ENCODE data around the gene CCL14. TPM values are rescaled to one million over a fixed set of nuclear protein-coding genes. Genes with fewer than 3 reads are reported as not detected.

CCL14 gene
- total and polyA plus RNA-seq, 2 of the 13 experiments (the other 11 are each of a cell fraction or from before 2014, with no cell fraction given), result 1.1 to 1.7 TPM

- TF ChIP-seq FOXA1 (IDR thresholded peaks at IDR 0.05) (no peak), FOXA1 (CRISPR knock-in tag; IDR thresholded peaks at IDR 0.05) (peak; percentile 40), TOE1 (CRISPR knock-in tag; IDR thresholded peaks at IDR 0.05) (no peak), ZNF121 (CRISPR knock-in tag; IDR thresholded peaks at IDR 0.05) (no peak), ZNF713 (CRISPR knock-in tag; IDR thresholded peaks at IDR 0.05) (no peak), ZNF414 (CRISPR knock-in tag; IDR thresholded peaks at IDR 0.05) (no peak), SNAPC5 (CRISPR knock-in tag; IDR thresholded peaks at IDR 0.05; ENCODE audit: borderline replicate concordance) (no peak), ZNF20 (CRISPR knock-in tag; IDR thresholded peaks at IDR 0.05) (no peak), ZNF766 (CRISPR knock-in tag; IDR thresholded peaks at IDR 0.05; ENCODE audit: borderline replicate concordance) (no peak), ATF1 (CRISPR knock-in tag; IDR thresholded peaks at IDR 0.05) (no peak), TP53 (CRISPR knock-in tag; conservative IDR thresholded peaks at IDR 0.05) (no peak), JUN (CRISPR knock-in tag; IDR thresholded peaks at IDR 0.05) (no peak), NR2F2 (IDR thresholded peaks at IDR 0.05; ENCODE audit: borderline replicate concordance, low read depth) (peak; percentile 29; the same call in 1 of the 2 replicates), ELF4 (CRISPR knock-in tag; IDR thresholded peaks at IDR 0.05; ENCODE audit: borderline replicate concordance) (no peak), MXD3 (CRISPR knock-in tag; IDR thresholded peaks at IDR 0.05) (no peak), KIAA2018 (CRISPR knock-in tag; IDR thresholded peaks at IDR 0.05; ENCODE audit: borderline replicate concordance) (no peak), CENPBD1 (CRISPR knock-in tag; IDR thresholded peaks at IDR 0.05; ENCODE audit: borderline replicate concordance, low read depth) (no peak), FOSL2 (CRISPR knock-in tag; IDR thresholded peaks at IDR 0.05) (peak; percentile 77), ZNF335 (CRISPR knock-in tag; IDR thresholded peaks at IDR 0.05) (no peak), ZBTB38 (CRISPR knock-in tag; IDR thresholded peaks at IDR 0.05) (no peak)
These were observed 15.5 kb upstream of the CCL14 start (continued) for GRCh38 chr17:36001862-36002603.
